ENCODE measurements around the gene SOWAHA.

The SOWAHA gene

GRCh38 chr5:132812781-132813598 is at the start of gene SOWAHA:
Gene SOWAHA, plus strand, starts transcription at chr5:132813302. Its CDS starts 320 bp downstream, at chr5:132813622.
- no peak for DNase-seq (ENCODE audit: low read depth, low spot score)

- no peak for DNase-seq (ENCODE audit: low read depth, low spot score)
Measured at GRCh38 chr5:132764051-132764450, 49.1 kb upstream of the SOWAHA start.

- DNase-seq (ENCODE audit: low read depth, low spot score) = no peak
Measured at GRCh38 chr5:132764671-132765238, 48.3 kb upstream of the SOWAHA start.

- DNase-seq (ENCODE audit: low read depth, low spot score) = no peak
Measured at GRCh38 chr5:132765311-132766019, 47.6 kb upstream of the SOWAHA start.

GRCh38 chr5:132766020-132766805 is 46.9 kb upstream of the SOWAHA start:
- no peak for DNase-seq (ENCODE audit: low read depth, low spot score)

GRCh38 chr5:132766806-132767055 is 46.4 kb upstream of the SOWAHA start:
- DNase-seq (ENCODE audit: low read depth, low spot score) = no peak

GRCh38 chr5:132767150-132767549 is 46.0 kb upstream of the SOWAHA start:
- DNase-seq (ENCODE audit: low read depth, low spot score) = no peak

GRCh38 chr5:132768485-132768868 is 44.6 kb upstream of the SOWAHA start:
- DNase-seq (ENCODE audit: low read depth, low spot score) = no peak

- DNase-seq (ENCODE audit: low read depth, low spot score) = no peak
Measured at GRCh38 chr5:132770476-132771159, 42.5 kb upstream of the SOWAHA start.

GRCh38 chr5:132771503-132771998 is 41.6 kb upstream of the SOWAHA start:
- DNase-seq (ENCODE audit: low read depth, low spot score) = no peak

- DNase-seq (ENCODE audit: low read depth, low spot score) = no peak
Measured at GRCh38 chr5:132772291-132773070, 40.6 kb upstream of the SOWAHA start.

- DNase-seq (ENCODE audit: low read depth, low spot score) = no peak
Measured at GRCh38 chr5:132773114-132773513, 40.0 kb upstream of the SOWAHA start.

- no peak for DNase-seq (ENCODE audit: low read depth, low spot score)
Measured at GRCh38 chr5:132773601-132774355, 39.3 kb upstream of the SOWAHA start.

GRCh38 chr5:132774406-132774805 is 38.7 kb upstream of the SOWAHA start:
- no peak for DNase-seq (ENCODE audit: low read depth, low spot score)

- DNase-seq (ENCODE audit: low read depth, low spot score) = no peak
Measured at GRCh38 chr5:132774896-132775295, 38.2 kb upstream of the SOWAHA start.

- DNase-seq (ENCODE audit: low read depth, low spot score) = no peak
Measured at GRCh38 chr5:132775476-132775961, 37.6 kb upstream of the SOWAHA start.

GRCh38 chr5:132776131-132776937 is 36.8 kb upstream of the SOWAHA start:
- DNase-seq (ENCODE audit: low read depth, low spot score) = no peak

- no peak for DNase-seq (ENCODE audit: low read depth, low spot score)
Measured at GRCh38 chr5:132776938-132777208, 36.2 kb upstream of the SOWAHA start.

Measured in brain pericyte (primary cell).